ENCODE results near the gene ZDHHC14. TPM values are rescaled to one million over a fixed set of nuclear protein-coding genes. Genes with fewer than 3 reads are reported as not detected.
A peak's percentile ranks its signal among the peaks of the same experiment; 100 is the strongest.
"Not testable (repeated sequence)": the region's sequence is repeated elsewhere in the genome, so short reads cannot be mapped to it uniquely, and the experiment has no call there.

The ZDHHC14 gene
- total and polyA plus RNA-seq, 2 experiments from 2014 or later = 3.0 to 7.4 TPM

DNA sequence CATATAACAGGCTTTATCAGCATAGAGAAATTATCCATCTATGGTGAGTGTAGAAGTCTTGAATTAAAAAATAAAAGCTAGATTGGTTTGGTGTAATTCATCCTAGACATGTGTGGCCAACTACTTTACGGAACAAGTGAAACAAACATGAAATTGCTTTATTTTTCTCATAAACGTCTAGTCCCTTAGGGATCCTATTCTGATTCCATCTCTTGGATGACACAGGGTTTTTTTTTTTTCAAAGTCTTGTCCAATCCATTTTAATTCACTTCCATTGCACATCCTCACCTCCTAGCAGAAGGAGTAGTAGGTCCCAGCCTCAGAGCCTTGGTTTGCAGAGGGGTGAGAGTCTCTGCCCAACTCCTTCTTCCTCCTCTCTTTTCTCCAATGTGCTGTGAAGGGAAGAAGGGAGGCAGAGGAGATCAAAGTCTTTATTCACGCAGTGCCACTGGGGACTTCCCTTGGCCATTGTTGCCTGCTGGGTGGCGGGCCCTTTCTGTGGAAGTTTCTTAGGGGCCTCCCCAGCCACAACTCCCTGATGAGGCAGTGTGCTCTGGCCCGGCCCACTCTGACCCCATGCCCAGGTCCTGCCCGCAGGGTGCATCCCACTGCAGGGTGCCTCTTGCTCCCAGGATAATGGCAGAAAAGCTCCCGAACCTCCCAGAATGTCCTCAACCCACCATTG is 337.7 kb downstream of the ZDHHC14 start (continued):
- TF ChIP-seq, protein P1, sequence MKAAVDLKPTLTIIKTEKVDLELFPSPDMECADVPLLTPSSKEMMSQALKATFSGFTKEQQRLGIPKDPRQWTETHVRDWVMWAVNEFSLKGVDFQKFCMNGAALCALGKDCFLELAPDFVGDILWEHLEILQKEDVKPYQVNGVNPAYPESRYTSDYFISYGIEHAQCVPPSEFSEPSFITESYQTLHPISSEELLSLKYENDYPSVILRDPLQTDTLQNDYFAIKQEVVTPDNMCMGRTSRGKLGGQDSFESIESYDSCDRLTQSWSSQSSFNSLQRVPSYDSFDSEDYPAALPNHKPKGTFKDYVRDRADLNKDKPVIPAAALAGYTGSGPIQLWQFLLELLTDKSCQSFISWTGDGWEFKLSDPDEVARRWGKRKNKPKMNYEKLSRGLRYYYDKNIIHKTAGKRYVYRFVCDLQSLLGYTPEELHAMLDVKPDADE (IDR thresholded peaks at IDR 0.05) = no peak
- TF ChIP-seq, protein P2, sequence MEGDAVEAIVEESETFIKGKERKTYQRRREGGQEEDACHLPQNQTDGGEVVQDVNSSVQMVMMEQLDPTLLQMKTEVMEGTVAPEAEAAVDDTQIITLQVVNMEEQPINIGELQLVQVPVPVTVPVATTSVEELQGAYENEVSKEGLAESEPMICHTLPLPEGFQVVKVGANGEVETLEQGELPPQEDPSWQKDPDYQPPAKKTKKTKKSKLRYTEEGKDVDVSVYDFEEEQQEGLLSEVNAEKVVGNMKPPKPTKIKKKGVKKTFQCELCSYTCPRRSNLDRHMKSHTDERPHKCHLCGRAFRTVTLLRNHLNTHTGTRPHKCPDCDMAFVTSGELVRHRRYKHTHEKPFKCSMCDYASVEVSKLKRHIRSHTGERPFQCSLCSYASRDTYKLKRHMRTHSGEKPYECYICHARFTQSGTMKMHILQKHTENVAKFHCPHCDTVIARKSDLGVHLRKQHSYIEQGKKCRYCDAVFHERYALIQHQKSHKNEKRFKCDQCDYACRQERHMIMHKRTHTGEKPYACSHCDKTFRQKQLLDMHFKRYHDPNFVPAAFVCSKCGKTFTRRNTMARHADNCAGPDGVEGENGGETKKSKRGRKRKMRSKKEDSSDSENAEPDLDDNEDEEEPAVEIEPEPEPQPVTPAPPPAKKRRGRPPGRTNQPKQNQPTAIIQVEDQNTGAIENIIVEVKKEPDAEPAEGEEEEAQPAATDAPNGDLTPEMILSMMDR (conservative IDR thresholded peaks at IDR 0.05; ENCODE audit: low read depth in 2 of 2) = no peak
- TF ChIP-seq, protein P3, sequence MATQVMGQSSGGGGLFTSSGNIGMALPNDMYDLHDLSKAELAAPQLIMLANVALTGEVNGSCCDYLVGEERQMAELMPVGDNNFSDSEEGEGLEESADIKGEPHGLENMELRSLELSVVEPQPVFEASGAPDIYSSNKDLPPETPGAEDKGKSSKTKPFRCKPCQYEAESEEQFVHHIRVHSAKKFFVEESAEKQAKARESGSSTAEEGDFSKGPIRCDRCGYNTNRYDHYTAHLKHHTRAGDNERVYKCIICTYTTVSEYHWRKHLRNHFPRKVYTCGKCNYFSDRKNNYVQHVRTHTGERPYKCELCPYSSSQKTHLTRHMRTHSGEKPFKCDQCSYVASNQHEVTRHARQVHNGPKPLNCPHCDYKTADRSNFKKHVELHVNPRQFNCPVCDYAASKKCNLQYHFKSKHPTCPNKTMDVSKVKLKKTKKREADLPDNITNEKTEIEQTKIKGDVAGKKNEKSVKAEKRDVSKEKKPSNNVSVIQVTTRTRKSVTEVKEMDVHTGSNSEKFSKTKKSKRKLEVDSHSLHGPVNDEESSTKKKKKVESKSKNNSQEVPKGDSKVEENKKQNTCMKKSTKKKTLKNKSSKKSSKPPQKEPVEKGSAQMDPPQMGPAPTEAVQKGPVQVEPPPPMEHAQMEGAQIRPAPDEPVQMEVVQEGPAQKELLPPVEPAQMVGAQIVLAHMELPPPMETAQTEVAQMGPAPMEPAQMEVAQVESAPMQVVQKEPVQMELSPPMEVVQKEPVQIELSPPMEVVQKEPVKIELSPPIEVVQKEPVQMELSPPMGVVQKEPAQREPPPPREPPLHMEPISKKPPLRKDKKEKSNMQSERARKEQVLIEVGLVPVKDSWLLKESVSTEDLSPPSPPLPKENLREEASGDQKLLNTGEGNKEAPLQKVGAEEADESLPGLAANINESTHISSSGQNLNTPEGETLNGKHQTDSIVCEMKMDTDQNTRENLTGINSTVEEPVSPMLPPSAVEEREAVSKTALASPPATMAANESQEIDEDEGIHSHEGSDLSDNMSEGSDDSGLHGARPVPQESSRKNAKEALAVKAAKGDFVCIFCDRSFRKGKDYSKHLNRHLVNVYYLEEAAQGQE (IDR thresholded peaks at IDR 0.05; ENCODE audit: unreplicated experiment) = no peak

DNA sequence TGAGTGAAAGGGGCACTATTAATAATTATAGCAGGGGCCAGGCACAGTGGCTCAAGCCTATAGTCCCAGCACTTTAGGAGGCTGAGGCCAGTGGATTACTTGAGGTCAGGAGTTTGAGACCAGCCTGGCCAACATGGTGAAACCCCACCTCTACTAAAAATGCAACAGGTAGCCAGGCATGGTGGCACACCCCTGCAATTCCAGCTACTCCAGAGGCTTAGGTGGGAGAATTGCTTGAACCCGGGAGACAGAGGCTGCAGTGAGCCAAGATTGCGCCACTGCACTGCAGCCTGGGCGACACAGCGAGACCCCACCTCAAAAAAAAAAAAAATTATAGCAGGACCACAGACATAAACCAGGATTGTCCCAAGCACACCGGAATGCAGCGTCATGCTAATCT is 340.0 kb downstream of the ZDHHC14 start:
- not testable (repeated sequence) for H3F3A ChIP-seq (replicated peaks; ENCODE audit: low read depth); H3K4me3 ChIP-seq; H4K20me1 ChIP-seq (replicated peaks; ENCODE audit: insufficient read depth); DNase-seq (ENCODE audit: low spot score); ATAC-seq; H3K27me3 ChIP-seq (ENCODE audit: insufficient read depth); H3K79me2 ChIP-seq (replicated peaks; ENCODE audit: insufficient read depth); H3K4me3 Mint-ChIP-seq; H3K27me3 Mint-ChIP-seq (ENCODE audit: insufficient read depth, low read depth, poor library complexity); H3K27ac ChIP-seq (ENCODE audit: low read depth); H3K27ac Mint-ChIP-seq; H3K36me3 ChIP-seq (ENCODE audit: insufficient read depth); H3K4me1 ChIP-seq (ENCODE audit: insufficient read depth); H3K4me2 ChIP-seq; H3K9me2 ChIP-seq (ENCODE audit: insufficient read depth)
- H3K36me3 Mint-ChIP-seq (ENCODE audit: low read depth) = peaks cover 15% of the 10 kb centered on the region
- H2AFZ ChIP-seq = peak overlapping the region; percentile 91; the same call in 1 of the 2 replicates
- peaks cover 19% of the 10 kb centered on the region for H3K4me1 Mint-ChIP-seq
- H3K9me3 Mint-ChIP-seq = peaks cover 17% of the 10 kb centered on the region

GRCh38 chr6:157721426-157721825 is 340.4 kb downstream of the ZDHHC14 start:
- H3K36me3 ChIP-seq (ENCODE audit: insufficient read depth) = no peaks in the 10 kb centered on the region
- no peaks in the 10 kb centered on the region for H4K20me1 ChIP-seq (replicated peaks; ENCODE audit: insufficient read depth)
- ATAC-seq (peak; percentile 87), DNase-seq (ENCODE audit: low spot score) (no peak)
- H3F3A ChIP-seq (replicated peaks; ENCODE audit: low read depth) = no peaks in the 10 kb centered on the region
- peaks cover 21% of the 10 kb centered on the region for H3K9me3 Mint-ChIP-seq
- H3K4me2 ChIP-seq = no peak overlapping the region
- peaks cover 18% of the 10 kb centered on the region for H3K36me3 Mint-ChIP-seq (ENCODE audit: low read depth)
- H3K27me3 Mint-ChIP-seq (ENCODE audit: insufficient read depth, low read depth, poor library complexity) = peaks cover 3% of the 10 kb centered on the region
- no peak overlapping the region for H3K27ac ChIP-seq (ENCODE audit: low read depth)
- no peak overlapping the region; the same call in 2 of the 3 replicates for H3K4me3 Mint-ChIP-seq
- peaks cover 9% of the 10 kb centered on the region; the same call in 1 of the 2 replicates for H3K4me1 ChIP-seq (ENCODE audit: insufficient read depth)
- H3K4me1 Mint-ChIP-seq = peaks cover 14% of the 10 kb centered on the region
- H3K27me3 ChIP-seq (ENCODE audit: insufficient read depth) = no peaks in the 10 kb centered on the region
- no peaks in the 10 kb centered on the region for H3K79me2 ChIP-seq (replicated peaks; ENCODE audit: insufficient read depth)
- H3K9me2 ChIP-seq (ENCODE audit: insufficient read depth) = 0 out of 2 replicates have a peak, but pooled peaks cover 5% of the 10 kb centered on the region
- H2AFZ ChIP-seq = peak overlapping the region; percentile 91
- H3K27ac Mint-ChIP-seq = no peak overlapping the region
- no peak overlapping the region for H3K4me3 ChIP-seq
- TF ChIP-seq, protein P2 (conservative IDR thresholded peaks at IDR 0.05; ENCODE audit: low read depth in 2 of 2) = no peak
- TF ChIP-seq, protein P3 (IDR thresholded peaks at IDR 0.05; ENCODE audit: unreplicated experiment) = no peak
- no peak for TF ChIP-seq NANOG (IDR thresholded peaks at IDR 0.05; ENCODE audit: borderline replicate concordance)
- no peak for TF ChIP-seq CREB1 (CRISPR knock-in tag; IDR thresholded peaks at IDR 0.05; ENCODE audit: low read depth)
- no peak for TF ChIP-seq EZH2phosphoT487 (IDR thresholded peaks at IDR 0.05; ENCODE audit: unreplicated experiment)
- TF ChIP-seq ZNF114 (CRISPR knock-in tag; IDR thresholded peaks at IDR 0.05) = no peak
- TF ChIP-seq POLR2AphosphoS5 (IDR thresholded peaks at IDR 0.05; ENCODE audit: low read depth) = no peak
- no peak for TF ChIP-seq ZNF331 (CRISPR knock-in tag; IDR thresholded peaks at IDR 0.05; ENCODE audit: low read depth)
